ENCODE data around the gene RBBP5. TPM values are rescaled to one million over a fixed set of nuclear protein-coding genes. Genes with fewer than 3 reads are reported as not detected.

RBBP5 gene
- polyA plus RNA-seq, 1 donor from 2014 or later = 24.2 TPM

DNA sequence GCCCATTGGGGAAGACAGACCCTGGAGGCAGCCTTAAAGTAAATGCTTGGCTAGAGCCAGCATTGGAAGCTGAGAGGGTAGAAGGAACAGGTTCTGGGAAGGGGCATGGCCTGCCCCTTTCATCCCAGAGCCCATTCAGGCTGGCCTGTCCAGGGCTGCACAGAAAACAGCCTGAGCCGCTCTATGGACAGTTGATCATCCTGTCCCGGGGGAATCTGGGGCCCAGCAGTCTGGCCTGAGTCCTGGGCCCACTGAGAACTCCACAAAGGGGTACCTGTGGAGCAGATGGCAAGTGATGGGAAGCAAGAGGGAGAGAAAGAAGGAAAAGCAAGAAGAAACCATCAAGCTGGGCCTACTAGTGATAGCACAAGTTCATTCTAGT, 50.8 kb downstream of the RBBP5 start:
- H3K9me3 ChIP-seq (ENCODE audit: low read length) = no peaks in the 10 kb centered on the region
- no peak for TF ChIP-seq MXI1 (conservative IDR thresholded peaks at IDR 0.05; ENCODE audit: poor library complexity, severe bottlenecking)
- no peak for TF ChIP-seq SMC3 (conservative IDR thresholded peaks at IDR 0.05; ENCODE audit: poor library complexity)
- TF ChIP-seq EP300 (conservative IDR thresholded peaks at IDR 0.05; ENCODE audit: poor library complexity, severe bottlenecking) = no peak
- TF ChIP-seq, protein P1, sequence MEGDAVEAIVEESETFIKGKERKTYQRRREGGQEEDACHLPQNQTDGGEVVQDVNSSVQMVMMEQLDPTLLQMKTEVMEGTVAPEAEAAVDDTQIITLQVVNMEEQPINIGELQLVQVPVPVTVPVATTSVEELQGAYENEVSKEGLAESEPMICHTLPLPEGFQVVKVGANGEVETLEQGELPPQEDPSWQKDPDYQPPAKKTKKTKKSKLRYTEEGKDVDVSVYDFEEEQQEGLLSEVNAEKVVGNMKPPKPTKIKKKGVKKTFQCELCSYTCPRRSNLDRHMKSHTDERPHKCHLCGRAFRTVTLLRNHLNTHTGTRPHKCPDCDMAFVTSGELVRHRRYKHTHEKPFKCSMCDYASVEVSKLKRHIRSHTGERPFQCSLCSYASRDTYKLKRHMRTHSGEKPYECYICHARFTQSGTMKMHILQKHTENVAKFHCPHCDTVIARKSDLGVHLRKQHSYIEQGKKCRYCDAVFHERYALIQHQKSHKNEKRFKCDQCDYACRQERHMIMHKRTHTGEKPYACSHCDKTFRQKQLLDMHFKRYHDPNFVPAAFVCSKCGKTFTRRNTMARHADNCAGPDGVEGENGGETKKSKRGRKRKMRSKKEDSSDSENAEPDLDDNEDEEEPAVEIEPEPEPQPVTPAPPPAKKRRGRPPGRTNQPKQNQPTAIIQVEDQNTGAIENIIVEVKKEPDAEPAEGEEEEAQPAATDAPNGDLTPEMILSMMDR (IDR thresholded peaks at IDR 0.05; ENCODE audit: poor library complexity, severe bottlenecking) = no peak
- TF ChIP-seq, protein P2, sequence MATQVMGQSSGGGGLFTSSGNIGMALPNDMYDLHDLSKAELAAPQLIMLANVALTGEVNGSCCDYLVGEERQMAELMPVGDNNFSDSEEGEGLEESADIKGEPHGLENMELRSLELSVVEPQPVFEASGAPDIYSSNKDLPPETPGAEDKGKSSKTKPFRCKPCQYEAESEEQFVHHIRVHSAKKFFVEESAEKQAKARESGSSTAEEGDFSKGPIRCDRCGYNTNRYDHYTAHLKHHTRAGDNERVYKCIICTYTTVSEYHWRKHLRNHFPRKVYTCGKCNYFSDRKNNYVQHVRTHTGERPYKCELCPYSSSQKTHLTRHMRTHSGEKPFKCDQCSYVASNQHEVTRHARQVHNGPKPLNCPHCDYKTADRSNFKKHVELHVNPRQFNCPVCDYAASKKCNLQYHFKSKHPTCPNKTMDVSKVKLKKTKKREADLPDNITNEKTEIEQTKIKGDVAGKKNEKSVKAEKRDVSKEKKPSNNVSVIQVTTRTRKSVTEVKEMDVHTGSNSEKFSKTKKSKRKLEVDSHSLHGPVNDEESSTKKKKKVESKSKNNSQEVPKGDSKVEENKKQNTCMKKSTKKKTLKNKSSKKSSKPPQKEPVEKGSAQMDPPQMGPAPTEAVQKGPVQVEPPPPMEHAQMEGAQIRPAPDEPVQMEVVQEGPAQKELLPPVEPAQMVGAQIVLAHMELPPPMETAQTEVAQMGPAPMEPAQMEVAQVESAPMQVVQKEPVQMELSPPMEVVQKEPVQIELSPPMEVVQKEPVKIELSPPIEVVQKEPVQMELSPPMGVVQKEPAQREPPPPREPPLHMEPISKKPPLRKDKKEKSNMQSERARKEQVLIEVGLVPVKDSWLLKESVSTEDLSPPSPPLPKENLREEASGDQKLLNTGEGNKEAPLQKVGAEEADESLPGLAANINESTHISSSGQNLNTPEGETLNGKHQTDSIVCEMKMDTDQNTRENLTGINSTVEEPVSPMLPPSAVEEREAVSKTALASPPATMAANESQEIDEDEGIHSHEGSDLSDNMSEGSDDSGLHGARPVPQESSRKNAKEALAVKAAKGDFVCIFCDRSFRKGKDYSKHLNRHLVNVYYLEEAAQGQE (IDR thresholded peaks at IDR 0.05; ENCODE audit: borderline replicate concordance) = no peak
- no peak for TF ChIP-seq RAD21 (conservative IDR thresholded peaks at IDR 0.05)
- no peak for TF ChIP-seq POLR2AphosphoS5 (IDR thresholded peaks at IDR 0.05)
- no peak for TF ChIP-seq EZH2 (IDR thresholded peaks at IDR 0.05; ENCODE audit: borderline replicate concordance, insufficient read depth, low read length, poor library complexity, severe bottlenecking)
- no peak for TF ChIP-seq TAF1 (IDR thresholded peaks at IDR 0.05; ENCODE audit: low read depth)
- no peak overlapping the region for H3K9ac ChIP-seq (ENCODE audit: low read length)
- no peaks in the 10 kb centered on the region for H3K9me2 ChIP-seq (ENCODE audit: insufficient read depth, low read length)
- H3K27ac ChIP-seq (ENCODE audit: low read length) = no peak overlapping the region
- no peaks in the 10 kb centered on the region for H3K79me2 ChIP-seq (replicated peaks; ENCODE audit: insufficient read depth, low read length)
- H2AFZ ChIP-seq (ENCODE audit: low read depth, low read length) = no peak overlapping the region
- H3K4me2 ChIP-seq (ENCODE audit: low read length) = no peak overlapping the region
- no peaks in the 10 kb centered on the region for H4K20me1 ChIP-seq (ENCODE audit: insufficient read depth)
- no peaks in the 10 kb centered on the region for H3K27me3 ChIP-seq (ENCODE audit: insufficient read depth, low read depth, low read length)
- H3F3A ChIP-seq (ENCODE audit: insufficient read depth, low read length, poor library complexity, severe bottlenecking) = no peaks in the 10 kb centered on the region
- H3K36me3 ChIP-seq (ENCODE audit: insufficient read depth, low read length) = no peaks in the 10 kb centered on the region
- H3K4me3 ChIP-seq (ENCODE audit: low read length) = no peak overlapping the region

- Histone ChIP-seq H3K9me2 (ENCODE audit: insufficient read depth, low read length) (no peaks in the 10 kb centered on the region), H3K9ac (ENCODE audit: low read length) (no peak overlapping the region), H3K36me3 (ENCODE audit: insufficient read depth, low read length) (no peaks in the 10 kb centered on the region), H3K4me2 (ENCODE audit: low read length) (no peak overlapping the region), H3K27ac (ENCODE audit: low read length) (no peak overlapping the region), H3K27me3 (ENCODE audit: insufficient read depth, low read depth, low read length) (no peaks in the 10 kb centered on the region), H4K20me1 (ENCODE audit: insufficient read depth) (no peaks in the 10 kb centered on the region), H3F3A (ENCODE audit: insufficient read depth, low read length, poor library complexity, severe bottlenecking) (no peaks in the 10 kb centered on the region), H2AFZ (ENCODE audit: low read depth, low read length) (no peak overlapping the region), H3K79me2 (replicated peaks; ENCODE audit: insufficient read depth, low read length) (no peaks in the 10 kb centered on the region), H3K9me3 (ENCODE audit: low read length) (no peaks in the 10 kb centered on the region), H3K4me3 (ENCODE audit: low read length) (no peak overlapping the region)
- TF ChIP-seq POLR2AphosphoS5 (IDR thresholded peaks at IDR 0.05) = no peak
- no peak for TF ChIP-seq SMC3 (conservative IDR thresholded peaks at IDR 0.05; ENCODE audit: poor library complexity)
- no peak for TF ChIP-seq MXI1 (conservative IDR thresholded peaks at IDR 0.05; ENCODE audit: poor library complexity, severe bottlenecking)
- TF ChIP-seq TAF1 (IDR thresholded peaks at IDR 0.05; ENCODE audit: low read depth) = no peak
- TF ChIP-seq, protein P1 (IDR thresholded peaks at IDR 0.05; ENCODE audit: poor library complexity, severe bottlenecking) = no peak
- TF ChIP-seq, protein P2 (IDR thresholded peaks at IDR 0.05; ENCODE audit: borderline replicate concordance) = no peak
- TF ChIP-seq EZH2 (IDR thresholded peaks at IDR 0.05; ENCODE audit: borderline replicate concordance, insufficient read depth, low read length, poor library complexity, severe bottlenecking) = no peak
- TF ChIP-seq RAD21 (conservative IDR thresholded peaks at IDR 0.05) = no peak
- no peak for TF ChIP-seq EP300 (conservative IDR thresholded peaks at IDR 0.05; ENCODE audit: poor library complexity, severe bottlenecking)
Observed at GRCh38 chr1:205069371-205070125, 52.2 kb downstream of the RBBP5 start.

Measured in neural cell (in vitro differentiated cells).